Sigmoid colon (tissue), 7 donors: Measurements from ENCODE around the gene SLC3A2. TPM values are rescaled to one million over a fixed set of nuclear protein-coding genes. Genes with fewer than 3 reads are reported as not detected.

ENCODE experiments used
- DNase-seq: peaks from one replicate; pipeline ENCODE4 v3.0.0-alpha.2; 2019
- H3K27ac ChIP-seq, 4 donors: fragments of 200-600 bp; sonication (generic); one replicate each; pipeline ENCODE4 v1.5.1; 2016 to 2019; ENCODE audit warnings: mild to moderate bottlenecking in 1 of 4
- H3K27me3 ChIP-seq, 3 donors: fragments of 200-600 bp; sonication (generic); one replicate each; pipeline ENCODE4 v1.5.1; 2019; ENCODE audit warnings: mild to moderate bottlenecking in 1 of 3
- H3K36me3 ChIP-seq, 4 donors: fragments of 200-600 bp; sonication (generic); one replicate each; pipeline ENCODE4 v1.5.1; 2016 to 2019
- H3K4me1 ChIP-seq, 4 donors: fragments of 200-600 bp; sonication (generic); one replicate each; pipeline ENCODE4 v1.5.1; 2017 to 2019
- H3K4me3 ChIP-seq, 4 donors: fragments of 200-600 bp; sonication (generic); one replicate each; pipeline ENCODE4 v1.5.1; 2017 to 2019; ENCODE audit warnings: mild to moderate bottlenecking in 2 of 4, moderate library complexity in 1 of 4
- H3K9me3 ChIP-seq, 4 donors: fragments of 200-600 bp in 3 of 4; sonication (generic) in 3 of 4; one replicate each; pipeline versions ENCODE4 v1.5.1 to v1.6.1; 2013 to 2019
- CTCF ChIP-seq, 4 experiments: fragments of 450-650 bp in 3 of 4; fragments of 200-600 bp in 1 of 4; IDR thresholded peaks; one replicate each; pipeline ENCODE4 v1.5.1; 2016 to 2019; ENCODE audit warnings: antibody characterized with exemption in 4 of 4, mild to moderate bottlenecking in 3 of 4, moderate library complexity in 2 of 4
- EP300 ChIP-seq, 4 donors: sonication (generic); formaldehyde crosslinking; IDR thresholded peaks; one replicate each; pipeline ENCODE4 v1.6.1; 2017; ENCODE audit warnings: antibody characterized with exemption in 4 of 4
- POLR2A ChIP-seq, 2 donors: fragments of 450-650 bp; IDR thresholded peaks; one replicate each; pipeline ENCODE4 v1.6.1; 2016; ENCODE audit warnings: antibody characterized with exemption in 2 of 2, mild to moderate bottlenecking in 2 of 2, moderate library complexity in 2 of 2
- POLR2AphosphoS5 ChIP-seq, 4 donors: sonication (generic); formaldehyde crosslinking; IDR thresholded peaks; one replicate each; pipeline ENCODE4 v1.6.1; 2017; ENCODE audit warnings: antibody characterized with exemption in 4 of 4
- WGBS, 2 donors: extraction: QIAGEN DNeasy Blood & Tissue Kit; methylation state at CpG; one replicate each; pipeline ENCODE4 v1.1.7; 2013; 5-methylcytosine and 5-hydroxymethylcytosine counted together
- intact Hi-C: fragments of 100-400 bp; cut with DNase I; formaldehyde crosslinking; loops from one replicate; pipeline ENCODE4 v1.15.1; 2023
- polyA plus RNA-seq, 3 donors: library from polyadenylated mRNA; stranded (reverse); fragments of 200-250 nt; gene quantifications; one replicate each; pipeline ENCODE4 v1.2.3, GENCODE V29; 2013
- total RNA-seq, 4 donors: library from RNA; depleted of rRNA; stranded (reverse); fragments of >200 nt; gene quantifications; one replicate each; pipeline ENCODE4 v1.1.0, GENCODE V29; 2016
- donor health status: healthy with polysubstance abuse.
- donor health status: Bipolar disorder and iron deficiency.
- donor health status: healthy.

The SLC3A2 gene
- total and polyA plus RNA-seq, 7 donors = 16.8 to 128 (median 47.9) TPM

- H3K4me3 ChIP-seq = no peak overlapping the region
- H3K27me3 ChIP-seq = no peaks in the 10 kb centered on the region
- WGBS, 2 donors = 90 to 97% methylated on average over 3 of the region's 3 CpGs
- no peak overlapping the region for H3K27ac ChIP-seq
- intact Hi-C loops = no loop called here
- H3K36me3 ChIP-seq = no peaks in the 10 kb centered on the region
- H3K4me1 ChIP-seq = peaks cover 0 to 11% (median 4%) of the 10 kb centered on the region in 4 donors
- no peak for DNase-seq
- TF ChIP-seq CTCF (IDR thresholded peaks at IDR 0.05) = no peak
- H3K9me3 ChIP-seq = no peaks in the 10 kb centered on the region
Observed at GRCh38 chr11:62912268-62912667, 31.6 kb downstream of the SLC3A2 start.

GRCh38 chr11:62914416-62914815 is 33.7 kb downstream of the SLC3A2 start:
- TF ChIP-seq EP300 (IDR thresholded peaks at IDR 0.05) (no peak), CTCF (IDR thresholded peaks at IDR 0.05) (no peak), POLR2AphosphoS5 (IDR thresholded peaks at IDR 0.05) (no peak), POLR2A (IDR thresholded peaks at IDR 0.05) (no peak)
- H3K27ac ChIP-seq = no peak overlapping the region
- intact Hi-C loops = no loop called here
- H3K36me3 ChIP-seq = no peaks in the 10 kb centered on the region
- no peaks in the 10 kb centered on the region for H3K9me3 ChIP-seq
- 91 to 100% methylated on average over 1 of the region's 1 CpG for WGBS, 2 donors
- no peak overlapping the region for H3K4me3 ChIP-seq
- DNase-seq = no peak
- H3K27me3 ChIP-seq = no peaks in the 10 kb centered on the region
- H3K4me1 ChIP-seq = peaks cover 0 to 1% (median 0%) of the 10 kb centered on the region in 4 donors

GRCh38 chr11:62917906-62918502 is 37.3 kb downstream of the SLC3A2 start:
- 91 to 92% methylated on average over 11 of the region's 11 CpGs for WGBS, 2 donors
- no peak for TF ChIP-seq CTCF (IDR thresholded peaks at IDR 0.05)
- TF ChIP-seq POLR2AphosphoS5 (IDR thresholded peaks at IDR 0.05) = no peak
- no peak for TF ChIP-seq EP300 (IDR thresholded peaks at IDR 0.05)
- no peak for TF ChIP-seq POLR2A (IDR thresholded peaks at IDR 0.05)
- H3K9me3 ChIP-seq = no peaks in the 10 kb centered on the region
- no peak overlapping the region for H3K27ac ChIP-seq
- H3K27me3 ChIP-seq = peaks cover 10 to 24% (median 16%) of the 10 kb centered on the region in 3 donors
- no peak overlapping the region for H3K4me3 ChIP-seq
- intact Hi-C loops = no loop called here
- no peaks in the 10 kb centered on the region for H3K36me3 ChIP-seq
- no peak for DNase-seq
- H3K4me1 ChIP-seq = peaks cover 0 to 13% (median 10%) of the 10 kb centered on the region in 4 donors

GRCh38 chr11:62918531-62918930 is 37.8 kb downstream of the SLC3A2 start:
- WGBS, 2 donors = 61 to 62% methylated on average over 5 of the region's 5 CpGs
- H3K27me3 ChIP-seq = peaks cover 15 to 29% (median 22%) of the 10 kb centered on the region in 3 donors
- no peak overlapping the region for H3K27ac ChIP-seq
- intact Hi-C loops = no loop called here
- no peak for DNase-seq
- TF ChIP-seq CTCF (IDR thresholded peaks at IDR 0.05) (no peak), EP300 (IDR thresholded peaks at IDR 0.05) (no peak), POLR2A (IDR thresholded peaks at IDR 0.05) (no peak), POLR2AphosphoS5 (IDR thresholded peaks at IDR 0.05) (no peak)
- no peaks in the 10 kb centered on the region for H3K36me3 ChIP-seq
- H3K9me3 ChIP-seq = no peaks in the 10 kb centered on the region
- H3K4me3 ChIP-seq = no peak overlapping the region
- H3K4me1 ChIP-seq = peaks cover 0 to 18% (median 15%) of the 10 kb centered on the region in 4 donors

GRCh38 chr11:62919476-62919875 is 38.8 kb downstream of the SLC3A2 start:
- intact Hi-C loops = no loop called here
- no peak for DNase-seq
- Histone ChIP-seq H3K4me3 (no peak overlapping the region), H3K36me3 (no peaks in the 10 kb centered on the region), H3K9me3 (no peaks in the 10 kb centered on the region), H3K27ac (no peak overlapping the region), H3K4me1 (peaks cover 0 to 25% (median 22%) of the 10 kb centered on the region in 4 donors), H3K27me3 (peaks cover 21 to 38% (median 31%) of the 10 kb centered on the region in 3 donors)
- 93 to 96% methylated on average over 10 of the region's 10 CpGs for WGBS, 2 donors
- no peak for TF ChIP-seq CTCF (IDR thresholded peaks at IDR 0.05)
- no peak for TF ChIP-seq POLR2AphosphoS5 (IDR thresholded peaks at IDR 0.05)
- TF ChIP-seq POLR2A (IDR thresholded peaks at IDR 0.05) = no peak
- no peak for TF ChIP-seq EP300 (IDR thresholded peaks at IDR 0.05)
